ENCODE data around the gene CACNA2D3.

CACNA2D3 gene

DNA sequence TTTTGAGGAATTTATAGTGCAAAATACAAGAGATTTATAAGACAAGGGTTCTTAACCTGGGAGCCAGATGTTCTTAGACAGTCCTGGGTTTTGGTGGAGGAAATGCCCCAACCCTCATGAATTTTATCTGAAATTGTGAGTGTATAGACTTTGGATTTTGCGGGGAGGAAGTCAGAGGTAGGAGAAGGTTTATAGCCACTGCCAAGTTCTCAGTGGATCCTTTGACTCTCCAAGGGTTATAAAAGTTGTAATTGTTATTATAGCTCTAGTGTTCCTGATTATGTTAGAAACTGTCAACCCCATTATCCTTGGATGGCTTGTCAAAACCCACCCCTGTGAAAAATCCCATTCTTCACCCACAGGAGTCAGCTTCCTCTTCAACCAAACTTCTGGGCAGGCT lies 621.9 kb downstream of the CACNA2D3 start:
- DNase-seq (ENCODE audit: low read depth, low spot score), result no peak

DNA sequence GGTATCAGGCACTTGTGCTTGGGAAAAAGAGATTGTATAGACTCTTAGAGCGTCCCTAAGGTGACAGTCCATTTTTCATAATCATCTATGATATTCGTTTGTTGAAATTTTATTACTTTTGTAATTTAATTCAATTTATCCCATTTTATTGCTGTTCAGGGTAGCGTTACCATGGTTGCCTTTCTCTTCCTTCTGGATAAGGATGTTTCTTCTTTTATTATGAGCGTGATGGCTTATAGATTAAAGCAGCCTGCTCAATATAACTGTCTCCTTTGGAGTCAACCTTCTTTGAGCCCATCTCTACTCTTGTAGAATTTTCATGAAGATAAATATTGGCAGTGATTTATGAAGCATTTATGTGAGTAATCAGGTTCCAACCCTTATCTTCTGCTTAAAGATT lies 623.5 kb downstream of the CACNA2D3 start:
- no peak for DNase-seq (ENCODE audit: low read depth, low spot score)

DNA sequence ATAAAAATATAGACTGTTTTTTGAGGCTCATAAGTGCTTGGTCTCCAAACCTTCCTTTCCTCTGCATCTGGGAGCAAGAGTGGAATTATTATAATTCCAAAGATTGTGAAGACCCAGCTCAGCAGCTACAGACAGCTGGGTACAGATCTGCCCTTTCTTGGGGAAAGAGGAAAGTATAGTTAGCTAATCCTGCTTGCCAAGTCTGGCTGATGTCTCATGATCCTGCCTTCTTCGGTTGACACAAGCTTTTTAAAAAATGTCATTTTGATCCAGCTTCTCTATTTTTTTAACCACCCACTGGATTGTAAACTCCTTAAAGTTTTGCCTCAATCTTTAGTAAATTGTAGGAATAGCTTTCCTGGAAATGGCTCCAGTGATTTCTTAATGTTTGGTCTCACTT lies 624.4 kb downstream of the CACNA2D3 start:
- DNase-seq (ENCODE audit: low read depth, low spot score), result no peak

DNA sequence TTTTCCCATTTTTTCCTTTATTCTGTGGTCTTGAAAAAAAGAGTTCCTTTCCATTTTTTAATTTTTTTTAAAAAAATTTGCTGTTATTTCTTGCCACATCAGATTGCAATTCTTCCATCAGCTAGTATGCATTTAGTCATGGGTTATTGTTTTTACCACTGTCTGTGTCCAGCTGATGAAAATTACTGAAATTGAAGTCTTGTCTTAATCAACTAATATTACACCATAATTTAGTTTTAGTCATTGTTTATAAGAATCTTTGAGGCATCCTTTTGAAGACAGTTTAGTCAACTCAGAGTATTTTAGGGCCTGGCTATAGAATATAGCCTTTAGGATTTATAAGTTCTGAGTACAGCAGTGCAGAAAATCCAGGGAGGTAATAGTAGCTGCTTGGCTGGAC lies 633.4 kb downstream of the CACNA2D3 start:
- DNase-seq (ENCODE audit: low read depth, low spot score), result no peak

DNA sequence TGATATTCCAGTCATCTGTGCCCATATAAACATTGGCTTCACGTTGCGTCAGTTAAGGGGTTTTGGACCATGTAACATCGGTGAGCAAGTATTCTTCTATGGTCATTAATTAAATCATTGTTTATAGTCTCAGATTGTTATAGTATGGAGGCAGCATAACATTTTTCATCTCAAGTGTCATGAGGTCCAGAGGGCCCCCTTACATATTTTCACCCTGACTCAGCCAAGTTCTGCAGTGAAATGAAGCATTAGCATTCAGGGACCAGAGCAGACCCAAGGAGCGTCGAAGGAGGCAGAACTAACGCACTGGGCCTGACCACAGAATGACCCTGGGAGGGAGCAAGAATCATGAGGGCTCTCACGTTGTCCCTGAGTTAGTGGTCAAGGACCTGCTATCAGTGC lies 634.0 kb downstream of the CACNA2D3 start:
- no peak for DNase-seq (ENCODE audit: low read depth, low spot score)

DNA sequence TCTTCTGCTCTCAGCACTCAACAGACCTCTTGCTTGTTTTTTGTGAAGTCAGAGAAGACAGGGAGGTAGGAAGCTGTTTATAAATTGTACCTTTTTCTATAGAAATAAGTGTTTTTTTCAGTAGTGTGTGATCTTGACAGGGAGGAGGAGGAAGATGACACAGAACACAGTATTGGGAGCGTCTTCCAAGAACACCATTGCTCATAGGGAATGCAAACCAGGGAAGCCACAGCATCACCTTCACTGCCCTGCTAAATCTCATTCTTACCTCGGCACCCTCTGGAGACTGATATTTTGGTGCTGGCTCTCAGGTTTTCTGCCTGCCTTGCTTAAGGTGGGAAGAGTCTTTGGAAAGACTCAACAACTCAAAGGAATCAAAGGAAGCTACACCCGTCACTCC lies 636.1 kb downstream of the CACNA2D3 start:
- no peak for DNase-seq (ENCODE audit: low read depth, low spot score)

DNA sequence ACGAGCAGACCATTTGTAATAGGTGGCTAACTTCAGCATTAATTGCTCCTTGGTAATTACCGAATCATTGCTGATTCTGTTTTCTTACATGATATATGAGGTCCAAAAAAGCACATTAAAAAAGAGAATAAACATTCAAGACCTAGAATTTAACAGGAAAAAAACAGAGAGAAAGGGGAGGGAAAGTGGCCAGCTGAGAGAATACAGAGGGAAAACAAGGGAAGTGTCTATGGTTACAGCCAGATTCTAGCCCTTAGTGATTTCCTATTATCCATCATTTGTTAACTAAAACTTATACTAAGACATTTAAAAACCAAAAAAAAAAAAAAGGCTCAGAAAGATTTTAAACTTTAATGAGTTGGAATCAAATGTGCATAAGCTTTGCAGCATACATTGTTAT lies 636.8 kb downstream of the CACNA2D3 start:
- DNase-seq (ENCODE audit: low read depth, low spot score), result no peak

DNA sequence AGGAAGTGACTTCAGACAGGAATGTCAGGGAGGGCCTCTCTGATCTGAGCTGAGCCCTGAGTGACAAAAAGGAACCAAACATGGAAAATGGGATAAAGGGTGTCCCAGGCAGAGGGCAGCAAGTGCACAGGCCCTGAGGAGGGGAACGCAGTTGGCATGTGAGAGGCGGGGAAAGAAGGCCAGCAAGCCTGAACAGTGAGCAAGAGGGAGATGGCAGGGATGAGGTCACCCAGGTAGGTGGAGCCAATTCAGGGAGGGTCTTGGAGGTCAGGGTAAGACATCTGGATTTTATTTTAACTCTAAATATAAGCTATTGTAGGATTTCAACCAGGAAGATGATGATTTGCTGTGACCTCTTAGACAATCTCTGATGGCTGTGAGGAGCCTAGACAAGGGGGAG lies 637.8 kb downstream of the CACNA2D3 start:
- no peak for DNase-seq (ENCODE audit: low read depth, low spot score)

DNA sequence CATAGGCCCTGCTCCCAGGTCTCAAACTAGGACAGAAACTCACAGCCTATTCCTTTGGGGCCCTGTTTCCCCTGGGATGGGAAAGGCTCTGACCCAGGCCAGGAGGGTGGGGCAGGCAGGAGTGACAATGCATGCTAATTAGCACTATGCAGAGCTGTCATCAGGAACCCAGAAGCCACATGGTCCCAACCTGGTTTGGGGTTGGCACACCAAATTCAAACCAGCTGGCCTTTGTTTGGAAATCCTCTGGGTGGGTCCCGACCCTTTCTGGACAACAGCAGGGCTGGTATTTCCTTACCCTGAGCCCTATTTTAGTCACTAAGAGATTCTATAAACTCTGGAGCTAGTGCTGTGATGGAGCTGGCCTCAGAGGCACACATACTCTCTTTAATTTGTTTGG lies 639.3 kb downstream of the CACNA2D3 start:
- DNase-seq (ENCODE audit: low read depth, low spot score), result no peak

DNA sequence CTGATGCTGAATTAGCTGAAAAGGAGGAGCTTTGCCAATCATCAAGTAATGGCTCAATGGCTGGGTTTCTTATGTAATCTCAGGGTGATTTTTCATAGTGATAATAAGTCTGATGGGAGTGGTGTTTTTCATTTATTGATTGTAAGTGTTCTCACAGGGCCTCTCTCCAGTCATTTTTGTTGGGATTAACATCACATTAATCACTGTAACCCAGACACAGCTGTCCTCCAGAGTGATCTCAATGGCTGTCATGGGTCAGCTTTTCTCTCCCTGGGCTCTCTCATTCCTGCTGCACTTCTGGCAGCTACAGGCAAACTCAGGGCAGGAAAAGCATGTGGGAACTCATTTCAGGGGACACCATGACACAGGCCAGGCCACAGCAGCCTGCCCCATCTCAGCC lies 642.6 kb downstream of the CACNA2D3 start:
- DNase-seq (ENCODE audit: low read depth, low spot score), result no peak

DNA sequence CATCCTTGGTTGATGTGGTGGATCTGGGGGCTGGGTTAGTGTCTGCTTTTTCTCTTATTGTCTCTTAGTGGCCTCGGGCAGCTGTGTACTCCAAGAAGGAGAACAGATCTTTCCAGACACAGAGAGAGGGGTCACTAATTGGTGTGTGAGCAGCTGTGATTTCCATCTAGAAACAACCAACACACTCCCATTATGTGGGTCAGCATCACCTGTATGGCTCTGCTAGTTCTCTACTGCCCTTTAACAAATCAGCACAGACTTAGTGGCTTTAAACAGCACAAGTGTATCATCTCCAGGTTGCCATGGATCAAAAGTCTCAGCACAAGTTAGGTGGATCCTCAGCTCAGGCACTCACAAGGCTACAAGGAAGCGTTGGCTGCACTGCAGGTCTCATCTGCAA lies 648.7 kb downstream of the CACNA2D3 start:
- no peak for DNase-seq (ENCODE audit: low read depth, low spot score)

DNA sequence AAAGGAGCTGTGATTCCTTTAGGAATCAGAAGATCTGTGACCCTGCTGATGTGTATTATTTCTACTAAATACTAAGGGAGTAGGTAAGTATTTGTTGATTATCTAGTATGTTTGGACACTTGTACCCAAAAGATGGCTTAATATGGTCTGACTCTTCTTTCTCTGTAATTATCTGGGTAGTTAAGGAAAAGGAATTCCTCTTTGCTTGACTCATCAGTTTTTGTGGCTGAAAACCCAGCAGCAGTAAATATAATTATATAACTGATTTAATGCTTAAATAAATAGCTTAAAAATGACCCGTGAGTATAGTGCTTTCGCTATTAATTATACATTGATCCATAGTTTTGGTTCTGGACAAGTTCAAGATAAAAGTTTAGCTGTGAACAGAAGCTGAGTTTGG lies 649.7 kb downstream of the CACNA2D3 start:
- DNase-seq (ENCODE audit: low read depth, low spot score), result no peak

DNA sequence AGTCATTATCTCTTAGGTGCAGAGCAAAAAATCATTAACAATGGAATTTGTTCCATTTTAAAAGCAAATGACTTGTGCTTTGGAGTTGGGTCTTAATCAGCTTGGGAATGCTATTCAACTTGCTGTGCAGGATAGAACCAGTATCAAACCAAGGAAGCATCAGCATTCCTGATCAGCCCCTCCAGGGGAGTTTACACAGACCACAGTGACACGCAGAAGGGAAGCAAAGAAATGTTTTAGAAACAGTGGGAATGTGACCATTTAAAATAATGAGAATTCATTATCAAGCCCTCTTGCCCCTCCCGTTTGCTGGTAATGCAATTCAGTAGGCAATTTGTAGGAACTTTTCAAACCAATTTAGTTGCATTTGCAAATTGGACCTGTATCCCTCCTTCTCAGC lies 650.4 kb downstream of the CACNA2D3 start:
- DNase-seq (ENCODE audit: low read depth, low spot score), result no peak

DNA sequence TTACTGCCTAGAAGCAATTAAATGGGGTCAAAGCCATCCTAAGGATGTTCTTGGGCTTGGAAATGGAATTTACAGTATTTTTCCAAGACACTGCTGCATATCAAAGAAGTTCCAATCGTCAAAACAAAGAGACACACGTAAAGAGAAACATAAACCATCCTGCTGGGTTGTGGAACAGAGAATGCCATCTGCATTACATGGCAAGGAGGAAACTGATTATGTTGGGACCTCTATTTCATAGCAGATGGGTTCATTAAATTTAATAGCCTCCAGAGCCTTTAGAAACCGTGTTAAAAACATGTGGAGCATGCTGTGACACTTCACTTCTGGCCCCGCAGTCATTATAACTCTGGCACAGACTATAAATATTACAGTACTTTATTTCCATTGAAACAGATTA lies 650.9 kb downstream of the CACNA2D3 start:
- no peak for DNase-seq (ENCODE audit: low read depth, low spot score)

DNA sequence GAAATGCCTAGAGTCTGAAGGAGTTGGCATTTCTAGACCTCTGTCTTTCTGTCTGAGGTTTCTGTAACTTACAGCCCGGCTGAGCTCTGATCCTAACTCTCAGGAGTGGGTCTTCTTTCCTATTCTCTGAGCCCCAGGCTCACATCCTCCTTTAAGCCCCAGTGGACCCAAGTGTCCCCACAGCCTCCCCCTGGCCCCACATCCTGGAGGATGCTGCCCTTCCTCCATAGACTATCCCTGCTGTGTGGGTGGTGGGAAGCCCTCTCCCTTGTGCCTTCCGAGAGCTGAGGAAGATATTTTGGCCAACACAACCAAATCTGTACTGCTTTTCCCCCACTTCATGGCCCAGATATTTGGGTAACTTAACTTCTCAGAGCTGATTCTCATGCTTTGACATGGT lies 654.2 kb downstream of the CACNA2D3 start:
- no peak for DNase-seq (ENCODE audit: low read depth, low spot score)

DNA sequence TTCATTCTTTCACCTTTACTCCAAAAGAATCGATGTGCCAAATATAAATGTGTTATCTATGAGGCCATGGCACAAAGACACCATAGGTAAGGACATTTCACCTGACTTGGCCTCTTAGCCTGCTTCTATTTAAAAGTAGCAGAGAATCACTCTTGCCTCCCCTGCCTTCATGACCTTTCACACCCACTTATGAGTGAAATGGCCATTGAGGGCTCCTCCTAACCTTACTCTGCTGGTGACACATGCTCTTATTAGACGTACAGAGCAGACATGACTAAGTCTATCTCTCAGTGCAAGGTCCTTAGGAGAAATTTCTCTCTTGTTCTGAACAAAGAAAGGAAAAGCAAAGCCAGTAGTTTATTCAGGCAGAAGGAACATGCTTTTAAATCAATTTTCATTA lies 654.8 kb downstream of the CACNA2D3 start:
- DNase-seq (ENCODE audit: low read depth, low spot score), result no peak

DNA sequence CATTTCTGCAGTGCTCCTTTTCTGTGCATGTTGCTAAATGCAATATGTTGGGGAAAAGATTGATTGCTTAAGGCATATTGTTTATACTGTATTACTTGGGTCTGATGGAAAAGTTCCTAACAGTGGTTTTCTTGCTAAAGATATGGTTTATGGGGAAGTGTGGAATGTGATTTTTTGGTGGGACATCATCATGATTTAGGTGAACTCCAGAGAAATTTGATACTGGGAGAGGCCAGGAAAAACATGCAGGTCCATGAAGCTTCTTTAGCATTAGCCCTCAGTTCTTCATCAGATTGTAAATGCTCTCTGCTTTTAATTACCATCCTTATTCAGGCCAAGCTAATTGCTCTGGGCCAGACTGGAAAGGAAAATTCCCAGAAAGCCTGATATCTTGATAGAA lies 658.0 kb downstream of the CACNA2D3 start:
- DNase-seq (ENCODE audit: low read depth, low spot score), result no peak

DNA sequence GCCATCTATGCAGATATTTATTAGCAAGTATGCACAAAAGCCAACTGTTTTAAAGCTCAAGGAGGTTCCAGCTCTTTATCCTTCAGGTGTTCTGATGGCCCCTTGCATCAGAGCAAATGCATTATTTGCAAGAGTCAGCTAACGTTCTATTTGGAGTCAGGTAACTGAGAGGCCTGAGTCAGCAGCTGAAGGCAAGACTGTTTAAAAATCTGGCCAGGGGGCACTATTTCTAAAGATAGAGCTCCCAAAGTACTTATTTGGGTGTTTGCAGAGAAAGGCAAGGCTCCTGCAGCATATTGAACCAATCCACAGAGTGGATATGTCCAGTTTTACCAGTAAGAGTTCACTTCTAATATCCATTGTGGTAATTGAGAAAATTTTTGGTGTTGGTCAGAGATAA lies 659.4 kb downstream of the CACNA2D3 start:
- no peak for DNase-seq (ENCODE audit: low read depth, low spot score)

DNA sequence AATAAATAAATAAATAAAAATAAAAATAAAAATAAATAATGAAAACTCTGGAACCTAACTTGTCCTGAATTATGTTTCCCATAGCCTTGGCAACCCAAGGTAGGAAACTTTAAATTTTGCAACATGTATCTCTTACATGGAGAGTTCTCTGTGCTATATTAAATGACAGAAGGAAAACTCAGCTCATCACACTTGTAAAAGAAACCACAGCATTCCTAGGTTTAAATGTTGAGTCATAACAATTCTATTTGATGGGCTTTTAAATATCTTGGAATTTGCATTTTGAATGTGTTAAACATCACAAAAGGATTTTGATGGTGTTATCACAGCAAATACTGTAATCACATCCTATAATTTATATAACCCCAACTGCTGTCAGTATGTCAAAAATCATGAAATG lies 661.3 kb downstream of the CACNA2D3 start:
- DNase-seq (ENCODE audit: low read depth, low spot score), result no peak

DNA sequence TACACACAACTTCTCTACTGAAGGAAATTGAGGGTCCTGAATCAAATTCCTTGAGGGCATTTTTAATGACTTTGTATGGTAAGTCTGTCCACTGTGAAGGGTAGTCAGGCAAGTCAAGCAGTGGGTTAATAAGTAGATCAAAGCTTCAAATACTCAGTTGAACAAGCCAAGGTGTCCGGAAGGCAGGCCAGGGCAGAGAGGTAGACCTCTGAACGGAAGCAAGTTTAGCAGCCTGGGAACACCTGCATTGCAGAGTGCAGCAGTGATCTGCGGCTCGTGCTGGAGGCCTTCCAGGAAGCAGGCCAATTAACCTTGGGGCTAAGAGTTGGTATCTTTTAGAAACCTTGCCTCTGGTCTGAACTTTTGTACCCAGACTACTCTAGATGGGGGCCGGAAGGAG lies 661.7 kb downstream of the CACNA2D3 start:
- no peak for DNase-seq (ENCODE audit: low read depth, low spot score)

DNA sequence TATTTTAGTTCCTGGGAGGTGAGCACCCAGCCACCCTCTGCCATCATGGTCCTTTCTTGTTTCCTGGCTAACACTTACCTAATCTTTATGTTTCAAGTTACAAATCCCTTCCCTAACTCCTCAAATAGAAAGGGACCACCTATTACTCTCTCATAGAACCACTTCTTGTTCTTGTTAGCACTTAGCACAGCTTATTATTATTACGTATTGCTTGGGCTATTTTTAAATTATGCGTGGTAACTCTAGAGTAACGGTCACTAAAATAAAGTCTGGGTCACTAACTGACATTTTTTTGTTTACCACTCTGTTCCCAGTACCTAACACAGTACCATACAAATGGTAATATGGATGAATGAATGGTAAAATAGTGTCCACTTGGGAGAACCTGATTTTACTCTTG lies 663.6 kb downstream of the CACNA2D3 start:
- no peak for DNase-seq (ENCODE audit: low read depth, low spot score)

DNA sequence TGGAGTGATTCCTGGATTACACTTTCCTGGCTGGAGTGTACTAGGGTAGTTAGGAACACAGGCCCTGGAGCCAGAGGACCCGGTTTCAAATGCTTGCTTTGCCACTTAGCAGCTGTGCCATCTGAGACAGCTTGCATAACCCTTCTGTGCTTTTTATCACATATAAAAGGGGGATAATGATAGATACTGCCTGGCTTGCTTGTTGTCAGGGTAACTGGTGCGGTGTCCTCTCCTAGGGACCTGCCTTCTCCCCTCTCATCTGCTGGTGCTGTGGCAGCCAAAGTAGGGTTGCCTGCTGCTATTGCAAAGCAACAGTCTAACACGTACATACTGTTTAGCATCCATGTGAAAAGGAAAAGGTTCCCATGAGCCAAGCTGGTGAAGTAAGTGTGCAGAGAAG lies 667.7 kb downstream of the CACNA2D3 start:
- no peak for DNase-seq (ENCODE audit: low read depth, low spot score)

DNA sequence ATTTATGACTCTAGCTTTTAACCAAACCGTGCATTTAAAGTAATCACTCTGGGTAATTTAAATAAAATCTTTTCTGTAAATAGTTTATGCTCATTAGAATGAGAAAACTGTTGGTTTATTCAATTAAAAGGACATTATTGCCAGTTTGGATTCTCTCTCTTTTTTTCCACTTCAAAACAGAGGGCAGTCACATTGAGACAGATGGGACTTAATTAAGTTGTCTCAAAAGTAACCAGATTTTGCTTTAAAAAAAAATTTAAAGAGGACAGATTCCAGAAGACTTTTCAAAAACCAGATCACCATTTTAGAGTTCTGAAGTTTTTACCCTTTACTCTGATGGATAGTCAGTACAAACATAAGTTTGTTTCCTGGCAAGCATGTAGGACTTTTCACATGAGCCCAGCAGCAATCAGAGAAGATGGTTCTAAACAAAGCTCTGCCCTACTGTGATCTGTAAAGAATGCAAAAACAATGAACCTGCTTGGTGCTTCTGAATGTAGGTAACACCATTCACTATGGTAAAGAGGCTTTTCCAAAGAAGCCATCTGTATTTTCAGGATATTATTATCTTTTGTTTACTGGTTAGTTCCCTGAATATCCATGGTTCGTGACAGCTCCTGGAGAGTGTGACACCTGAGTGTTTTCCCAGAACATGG lies 669.3 kb downstream of the CACNA2D3 start:
- no peak for DNase-seq (ENCODE audit: low read depth, low spot score)

DNA sequence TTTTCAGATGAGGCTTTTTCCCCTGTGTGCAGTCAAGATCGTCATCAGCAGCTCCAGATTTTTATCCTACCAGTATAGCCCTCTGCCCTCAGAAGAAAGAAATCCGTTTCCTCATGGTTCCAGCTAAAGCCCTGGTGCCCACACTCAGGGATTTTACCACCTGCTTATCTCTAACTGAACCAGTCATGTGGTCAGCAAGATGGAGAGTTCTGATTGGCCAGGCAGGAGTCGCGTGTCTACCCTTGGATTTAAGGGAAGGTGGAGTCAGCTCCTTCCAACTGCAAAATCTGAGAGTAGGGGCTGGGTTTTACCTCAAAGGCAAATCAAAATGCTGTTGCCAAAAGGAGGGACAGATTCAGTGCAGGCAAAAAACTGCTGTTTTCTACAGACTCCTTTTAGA lies 670.2 kb downstream of the CACNA2D3 start:
- no peak for DNase-seq (ENCODE audit: low read depth, low spot score)

Data from iPS DF 19.7 (cell line).